Mesenchymal stem cell (in vitro differentiated cells and primary cell): ENCODE measurements around the gene MED27.

Source experiments
- DNase-seq: peaks from one replicate; pipeline ENCODE4 v3.0.0-alpha.2; 2013
- H2AFZ ChIP-seq: one replicate; pipeline ENCODE4 v1.6.1; 2013; ENCODE audit warnings: low read depth, mild to moderate bottlenecking, control low read depth, inconsistent platforms, low read length, moderate library complexity
- H2AK5ac ChIP-seq: 2 replicates; pipeline ENCODE4 v1.6.1; 2013; ENCODE audit warnings: low read length, moderate library complexity, mild to moderate bottlenecking, inconsistent platforms; ENCODE audit not compliant: severe bottlenecking
- H2BK120ac ChIP-seq: one replicate; pipeline ENCODE4 v1.6.1; 2013; ENCODE audit warnings: low read depth, mild to moderate bottlenecking, inconsistent platforms, low read length, moderate library complexity
- H2BK12ac ChIP-seq, 2 experiments: one replicate each; pipeline ENCODE4 v1.6.1; 2013; ENCODE audit warnings: inconsistent platforms in 2 of 2, low read length in 2 of 2, mild to moderate bottlenecking in 2 of 2, moderate library complexity in 2 of 2, control low read depth in 1 of 2
- H2BK15ac ChIP-seq: one replicate; pipeline ENCODE4 v1.6.1; 2013; ENCODE audit warnings: mild to moderate bottlenecking, low read depth, inconsistent platforms; ENCODE audit not compliant: poor library complexity, severe bottlenecking
- H2BK5ac ChIP-seq: 2 replicates; pipeline ENCODE4 v1.6.1; 2013; ENCODE audit warnings: low read depth, mild to moderate bottlenecking, low read length, control low read depth, inconsistent platforms; ENCODE audit not compliant: poor library complexity, severe bottlenecking
- H3K14ac ChIP-seq, 2 experiments: one replicate each; pipeline ENCODE4 v1.6.1; 2013; ENCODE audit warnings: inconsistent platforms in 2 of 2, low read length in 2 of 2, control low read depth in 1 of 2, mild to moderate bottlenecking in 1 of 2, moderate library complexity in 1 of 2
- H3K18ac ChIP-seq, 2 experiments: one replicate each; pipeline ENCODE4 v1.6.1; 2013; ENCODE audit warnings: inconsistent platforms in 2 of 2, low read length in 2 of 2, control low read depth in 1 of 2, low read depth in 1 of 2, mild to moderate bottlenecking in 1 of 2
- H3K23ac ChIP-seq, 2 experiments: one replicate each; pipeline ENCODE4 v1.6.1; 2013; ENCODE audit warnings: inconsistent platforms in 2 of 2, low read length in 2 of 2, mild to moderate bottlenecking in 2 of 2, moderate library complexity in 2 of 2, control low read depth in 1 of 2
- H3K27ac ChIP-seq: 2 replicates; pipeline ENCODE4 v1.5.1; 2013; ENCODE audit warnings: mild to moderate bottlenecking, moderate library complexity, low read length, control low read depth, inconsistent platforms; ENCODE audit not compliant: poor library complexity, severe bottlenecking
- H3K27me3 ChIP-seq, 2 experiments: 2 replicates each; pipeline versions ENCODE4 v1.6.1 to v1.7.0; 2013; ENCODE audit warnings: low read length in 2 of 2, mild to moderate bottlenecking in 2 of 2, moderate library complexity in 2 of 2, control low read depth in 1 of 2, inconsistent platforms in 1 of 2; ENCODE audit not compliant: control insufficient read depth in 1 of 2, insufficient read depth in 1 of 2
- H3K36me3 ChIP-seq, 2 experiments: 2 replicates each; pipeline versions ENCODE4 v1.6.1 to v1.7.0; 2013; ENCODE audit warnings: low read length in 2 of 2, control low read depth in 1 of 2, inconsistent platforms in 1 of 2, low read depth in 1 of 2, mild to moderate bottlenecking in 1 of 2; ENCODE audit not compliant: insufficient read depth in 2 of 2, control insufficient read depth in 1 of 2
- H3K4ac ChIP-seq, 2 experiments: one replicate each; pipeline ENCODE4 v1.6.1; 2013; ENCODE audit warnings: inconsistent platforms in 2 of 2, low read length in 2 of 2, mild to moderate bottlenecking in 2 of 2, moderate library complexity in 2 of 2, control low read depth in 1 of 2, low read depth in 1 of 2
- H3K4me1 ChIP-seq: 2 replicates; pipeline ENCODE4 v1.6.1; 2013; ENCODE audit warnings: low read depth, low read length, control low read depth; ENCODE audit not compliant: control insufficient read depth, insufficient read depth
- H3K4me2 ChIP-seq: 2 replicates; pipeline ENCODE4 v1.6.1; 2013; ENCODE audit warnings: low read length, mild to moderate bottlenecking, inconsistent platforms; ENCODE audit not compliant: poor library complexity, severe bottlenecking
- H3K4me3 ChIP-seq, 2 experiments: 2 replicates each; pipeline versions ENCODE4 v1.5.1 to v1.7.0; 2013; ENCODE audit warnings: low read length in 2 of 2, mild to moderate bottlenecking in 2 of 2, control low read depth in 1 of 2, low read depth in 1 of 2; ENCODE audit not compliant: insufficient read depth in 1 of 2
- H3K79me1 ChIP-seq: replicated peaks from 2 replicates; pipeline ENCODE4 v1.6.1; 2013; ENCODE audit warnings: mild to moderate bottlenecking, control low read depth, low read length, inconsistent platforms; ENCODE audit not compliant: poor library complexity, severe bottlenecking
- H3K9ac ChIP-seq: 2 replicates; pipeline ENCODE4 v1.7.0; 2013; ENCODE audit warnings: mild to moderate bottlenecking, low read length, moderate library complexity
- H3K9me3 ChIP-seq: 2 replicates; pipeline ENCODE4 v1.7.0; 2013; ENCODE audit warnings: mild to moderate bottlenecking, low read length; ENCODE audit not compliant: control insufficient read depth
- H4K8ac ChIP-seq: one replicate; pipeline ENCODE4 v1.6.1; 2013; ENCODE audit warnings: inconsistent platforms, mild to moderate bottlenecking, low read length, moderate library complexity
- H4K91ac ChIP-seq: one replicate; pipeline ENCODE4 v1.6.1; 2013; ENCODE audit warnings: mild to moderate bottlenecking, low read length, inconsistent platforms
- WGBS: methylation state at CpG from one replicate; pipeline ENCODE4 v1.1.7; 2013; ENCODE audit warnings: mixed read lengths; 5-methylcytosine and 5-hydroxymethylcytosine counted together

Gene MED27

GRCh38 chr9:132063281-132063680 lies 16.4 kb downstream of the MED27 start:
- no peaks in the 10 kb centered on the region for H3K27me3 ChIP-seq
- H3K9ac ChIP-seq, result no peak overlapping the region
- H2AK5ac ChIP-seq, result no peak overlapping the region
- H2BK12ac ChIP-seq, result no peak overlapping the region
- no peak overlapping the region for H3K4me3 ChIP-seq
- no peak overlapping the region for H3K4ac ChIP-seq
- H3K4me2 ChIP-seq, result no peak overlapping the region
- no peak for DNase-seq
- no peak overlapping the region for H4K91ac ChIP-seq
- no peak overlapping the region for H4K8ac ChIP-seq
- peaks cover 1% of the 10 kb centered on the region for H3K4me1 ChIP-seq
- no peak overlapping the region for H2BK5ac ChIP-seq
- no peak overlapping the region for H2AFZ ChIP-seq
- H2BK120ac ChIP-seq, result no peak overlapping the region
- no peak overlapping the region for H3K27ac ChIP-seq
- H3K14ac ChIP-seq, result no peak overlapping the region
- H2BK15ac ChIP-seq, result no peak overlapping the region
- H3K36me3 ChIP-seq, result peaks cover 22 to 24% of the 10 kb centered on the region in 2 experiments
- no peak overlapping the region for H3K23ac ChIP-seq
- peaks cover 52% of the 10 kb centered on the region for H3K79me1 ChIP-seq
- H3K9me3 ChIP-seq, result no peaks in the 10 kb centered on the region
- no peak overlapping the region for H3K18ac ChIP-seq
- WGBS, result 90% methylated on average over 6 of the region's 6 CpGs

- Histone ChIP-seq H3K4me3 (no peak overlapping the region), H3K27ac (no peak overlapping the region), H3K9ac (no peak overlapping the region), H3K14ac (no peak overlapping the region), H3K4ac (no peak overlapping the region), H2AK5ac (no peak overlapping the region), H2BK5ac (no peak overlapping the region), H3K27me3 (no peaks in the 10 kb centered on the region), H3K23ac (no peak overlapping the region), H2BK15ac (no peak overlapping the region), H3K4me1 (peaks cover 1% of the 10 kb centered on the region), H2BK12ac (no peak overlapping the region), H4K91ac (no peak overlapping the region), H3K9me3 (no peaks in the 10 kb centered on the region), H3K79me1 (peaks cover 48% of the 10 kb centered on the region), H2AFZ (no peak overlapping the region), H2BK120ac (no peak overlapping the region), H3K4me2 (no peak overlapping the region), H3K36me3 (peaks cover 20 to 22% of the 10 kb centered on the region in 2 experiments), H3K18ac (no peak overlapping the region), H4K8ac (no peak overlapping the region)
- no peak for DNase-seq
- 100% methylated on average over 4 of the region's 4 CpGs for WGBS
Observed at GRCh38 chr9:132062806-132063205, 16.9 kb downstream of the MED27 start.

GRCh38 chr9:132061526-132061925 lies 18.1 kb downstream of the MED27 start:
- no peak overlapping the region for H3K23ac ChIP-seq
- no peak overlapping the region for H2BK15ac ChIP-seq
- H3K4me3 ChIP-seq, result no peak overlapping the region
- 92% methylated on average over 3 of the region's 3 CpGs for WGBS
- H3K36me3 ChIP-seq, result peaks cover 22% of the 10 kb centered on the region in 2 experiments
- no peak overlapping the region for H3K9ac ChIP-seq
- no peak overlapping the region for H3K18ac ChIP-seq
- no peak overlapping the region for H4K91ac ChIP-seq
- H2BK12ac ChIP-seq, result no peak overlapping the region
- no peak overlapping the region for H3K14ac ChIP-seq
- no peak overlapping the region for H2BK5ac ChIP-seq
- DNase-seq, result no peak
- H2BK120ac ChIP-seq, result no peak overlapping the region
- no peaks in the 10 kb centered on the region for H3K27me3 ChIP-seq
- no peak overlapping the region for H3K4ac ChIP-seq
- no peak overlapping the region for H2AK5ac ChIP-seq
- no peak overlapping the region for H3K4me2 ChIP-seq
- no peak overlapping the region for H2AFZ ChIP-seq
- no peaks in the 10 kb centered on the region for H3K9me3 ChIP-seq
- H3K27ac ChIP-seq, result no peak overlapping the region
- H3K4me1 ChIP-seq, result peaks cover 4% of the 10 kb centered on the region
- H3K79me1 ChIP-seq, result peaks cover 49% of the 10 kb centered on the region
- H4K8ac ChIP-seq, result no peak overlapping the region

GRCh38 chr9:132059361-132059760 lies 20.3 kb downstream of the MED27 start:
- Histone ChIP-seq H3K4ac (no peak overlapping the region), H3K9ac (no peak overlapping the region), H3K27me3 (no peaks in the 10 kb centered on the region), H3K14ac (no peak overlapping the region), H3K9me3 (no peaks in the 10 kb centered on the region), H3K36me3 (peaks cover 9 to 13% of the 10 kb centered on the region in 2 experiments), H2BK120ac (no peak overlapping the region), H2BK12ac (no peak overlapping the region), H2AFZ (no peak overlapping the region), H2AK5ac (no peak overlapping the region), H3K4me2 (no peak overlapping the region), H3K27ac (no peak overlapping the region), H4K91ac (no peak overlapping the region), H2BK5ac (no peak overlapping the region), H3K79me1 (peaks cover 43% of the 10 kb centered on the region), H2BK15ac (no peak overlapping the region), H3K18ac (no peak overlapping the region), H3K23ac (no peak overlapping the region), H3K4me3 (no peak overlapping the region), H4K8ac (no peak overlapping the region), H3K4me1 (peaks cover 7% of the 10 kb centered on the region)
- over 99% methylated on average over 8 of the region's 8 CpGs for WGBS
- DNase-seq, result no peak
